ENCODE results near the gene EFNA4. TPM values are rescaled to one million over a fixed set of nuclear protein-coding genes. Genes with fewer than 3 reads are reported as not detected.
A peak's percentile ranks its signal among the peaks of the same experiment; 100 is the strongest.

The EFNA4 gene
- total and polyA plus RNA-seq, 2 of the 4 experiments (the other 2 are of a cell fraction), result 3.8 to 11.8 TPM

- CTCF ChIA-PET, result no interaction called here
- Histone ChIP-seq H3K4me2 (ENCODE audit: low read depth, low read length) (peak overlapping the region; percentile 82; the same call in 1 of the 2 replicates), H4K91ac (ENCODE audit: insufficient read depth, low read depth, low read length) (no peak overlapping the region), H3K14ac (replicated peaks; ENCODE audit: low read depth, low read length) (no peak overlapping the region), H2BK15ac (ENCODE audit: low read depth, low read length) (no peak overlapping the region), H2AK9ac (replicated peaks; ENCODE audit: low read depth, low read length, poor library complexity) (peak overlapping the region; percentile 56), H3K27ac (ENCODE audit: insufficient read depth, low read length) (no peak overlapping the region), H3K4me1 (ENCODE audit: control insufficient read depth, insufficient read depth, low read length) (peaks cover 6% of the 10 kb centered on the region; the same call in 1 of the 2 replicates), H3K4me3 (ENCODE audit: insufficient read depth, low read depth, low read length) (no peak overlapping the region), H3K9me3 (ENCODE audit: control insufficient read depth, insufficient read depth, low read length) (no peaks in the 10 kb centered on the region), H3K79me1 (ENCODE audit: low read depth in 1 of 2, low read length in 2 of 2) (no peaks in the 10 kb centered on the region), H4K5ac (ENCODE audit: low read depth, low read length) (no peak overlapping the region), H4K8ac (ENCODE audit: low read depth in 2 of 2, low read length in 2 of 2) (no peak overlapping the region), H3K56ac (ENCODE audit: extremely low read depth, insufficient read depth, low read length) (no peak overlapping the region), H4K20me1 (ENCODE audit: insufficient read depth, low read length) (peaks cover 11% of the 10 kb centered on the region), H3K36me3 (ENCODE audit: control insufficient read depth, insufficient read depth, low read length) (no peaks in the 10 kb centered on the region), H2BK20ac (ENCODE audit: low read depth, low read length) (no peak overlapping the region), H3K27me3 (ENCODE audit: control insufficient read depth, insufficient read depth, low read length) (peaks cover 74% of the 10 kb centered on the region), H3K9me1 (ENCODE audit: insufficient read depth, low read length) (0 out of 2 replicates have a peak, but pooled peaks cover 3% of the 10 kb centered on the region), H2AFZ (replicated peaks; ENCODE audit: low read length, poor library complexity) (peak overlapping the region; percentile 36), H2BK5ac (ENCODE audit: low read depth, low read length, poor library complexity, severe bottlenecking) (no peak overlapping the region), H3K18ac (ENCODE audit: low read depth, low read length) (no peak overlapping the region), H2BK120ac (ENCODE audit: low read depth, low read length) (no peak overlapping the region), H2AK5ac (ENCODE audit: low read depth, low read length) (no peak overlapping the region), H3K23ac (ENCODE audit: low read depth, low read length) (no peak overlapping the region), H3K9ac (ENCODE audit: low read depth, low read length) (no peak overlapping the region), H3K4ac (ENCODE audit: low read depth, low read length) (no peak overlapping the region)
- DNase-seq, result no peak
- BruUV-seq (replicated peaks), result no TSS peak
- 0% methylated on average over 2 of the region's 10 CpGs; no CpG with 5 or more reads in 1 of the 2 experiments for WGBS, 2 experiments (ENCODE audit: extremely low coverage in 2 of 2, insufficient read length in 1 of 2)
- ATAC-seq (ENCODE audit: low read depth), result no peak
- TF ChIP-seq MXI1 (IDR thresholded peaks at IDR 0.05; ENCODE audit: borderline replicate concordance, low read depth, low read length) (no peak), RFX5 (IDR thresholded peaks at IDR 0.05; ENCODE audit: low read depth, low read length) (no peak), FOS (IDR thresholded peaks at IDR 0.05; ENCODE audit: low read depth, low read length) (no peak), BHLHE40 (IDR thresholded peaks at IDR 0.05; ENCODE audit: low read depth, low read length) (no peak)
- TF ChIP-seq, protein P1, sequence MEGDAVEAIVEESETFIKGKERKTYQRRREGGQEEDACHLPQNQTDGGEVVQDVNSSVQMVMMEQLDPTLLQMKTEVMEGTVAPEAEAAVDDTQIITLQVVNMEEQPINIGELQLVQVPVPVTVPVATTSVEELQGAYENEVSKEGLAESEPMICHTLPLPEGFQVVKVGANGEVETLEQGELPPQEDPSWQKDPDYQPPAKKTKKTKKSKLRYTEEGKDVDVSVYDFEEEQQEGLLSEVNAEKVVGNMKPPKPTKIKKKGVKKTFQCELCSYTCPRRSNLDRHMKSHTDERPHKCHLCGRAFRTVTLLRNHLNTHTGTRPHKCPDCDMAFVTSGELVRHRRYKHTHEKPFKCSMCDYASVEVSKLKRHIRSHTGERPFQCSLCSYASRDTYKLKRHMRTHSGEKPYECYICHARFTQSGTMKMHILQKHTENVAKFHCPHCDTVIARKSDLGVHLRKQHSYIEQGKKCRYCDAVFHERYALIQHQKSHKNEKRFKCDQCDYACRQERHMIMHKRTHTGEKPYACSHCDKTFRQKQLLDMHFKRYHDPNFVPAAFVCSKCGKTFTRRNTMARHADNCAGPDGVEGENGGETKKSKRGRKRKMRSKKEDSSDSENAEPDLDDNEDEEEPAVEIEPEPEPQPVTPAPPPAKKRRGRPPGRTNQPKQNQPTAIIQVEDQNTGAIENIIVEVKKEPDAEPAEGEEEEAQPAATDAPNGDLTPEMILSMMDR (conservative IDR thresholded peaks at IDR 0.05; ENCODE audit: low read depth, low read length), result no peak
- in situ Hi-C loops (cut with MboI; ENCODE audit: low sequenced_read_pairs), result no loop called here
- POLR2A ChIA-PET (ENCODE audit: unreplicated experiment), result interaction anchor here (0.6 kb wide), 1 partner anchor 9 kb away, joined by 3 read pairs; no protein-coding TSS in a partner anchor
- intact Hi-C loops (cut with micrococcal nuclease), result no loop called here
- dilution Hi-C loops (cut with HindIII; ENCODE audit: low sequenced_read_pairs, unreplicated experiment), result no loop called here
Measured at GRCh38 chr1:155079210-155079486, 15.6 kb downstream of the EFNA4 start.
